Esophagus muscularis mucosa (tissue), 4 donors: ENCODE measurements around the gene MAST4. TPM values are rescaled to one million over a fixed set of nuclear protein-coding genes. Genes with fewer than 3 reads are reported as not detected.

Experiments
- DNase-seq: peaks from one replicate; pipeline ENCODE4 v3.0.0-alpha.2; 2017; ENCODE audit errors: extremely low spot score
- H3K27ac ChIP-seq, 4 donors: fragments of 200-600 bp; sonication (generic); replicated peaks in 1 of 4; 1 replicate in 3 of 4; 2 replicates in 1 of 4; pipeline ENCODE4 v1.5.1; 2016 to 2019; ENCODE audit warnings: mild to moderate bottlenecking in 1 of 4
- H3K27me3 ChIP-seq, 4 donors: fragments of 200-600 bp; sonication (generic); one replicate each; pipeline versions ENCODE4 v1.5.1 to v1.6.0; 2016 to 2019
- H3K36me3 ChIP-seq, 4 donors: fragments of 200-600 bp; sonication (generic); one replicate each; pipeline ENCODE4 v1.5.1; 2016 to 2019
- H3K4me1 ChIP-seq, 4 donors: fragments of 200-600 bp; sonication (generic); one replicate each; pipeline ENCODE4 v1.5.1; 2016 to 2019
- H3K4me3 ChIP-seq, 4 donors: fragments of 200-600 bp; sonication (generic); 1 replicate in 2 of 4; 2 replicates in 2 of 4; pipeline ENCODE4 v1.5.1; 2016 to 2019; ENCODE audit warnings: mild to moderate bottlenecking in 4 of 4, moderate library complexity in 1 of 4
- H3K9me3 ChIP-seq, 4 donors: fragments of 200-600 bp; sonication (generic); 1 replicate in 3 of 4; 2 replicates in 1 of 4; pipeline ENCODE4 v1.5.1; 2016 to 2019
- CTCF ChIP-seq, 3 experiments: fragments of 200-600 bp in 2 of 3; fragments of 450-650 bp in 1 of 3; sonication (generic) in 2 of 3; IDR thresholded peaks; one replicate each; pipeline ENCODE4 v1.5.1; 2017 to 2019; ENCODE audit warnings: antibody characterized with exemption in 3 of 3, mild to moderate bottlenecking in 2 of 3, moderate library complexity in 1 of 3
- EP300 ChIP-seq: sonication (generic); formaldehyde crosslinking; IDR thresholded peaks from one replicate; pipeline ENCODE4 v1.6.1; 2017; ENCODE audit warnings: antibody characterized with exemption
- POLR2A ChIP-seq: fragments of 450-650 bp; IDR thresholded peaks from one replicate; pipeline ENCODE4 v1.6.1; 2017; ENCODE audit warnings: antibody characterized with exemption, moderate library complexity, mild to moderate bottlenecking, low read depth
- POLR2AphosphoS5 ChIP-seq, 2 donors: sonication (generic); formaldehyde crosslinking; IDR thresholded peaks; one replicate each; pipeline ENCODE4 v1.6.1; 2017; ENCODE audit warnings: antibody characterized with exemption in 2 of 2
- WGBS: methylation state at CpG from one replicate; pipeline ENCODE4 v1.1.5; 2018; 5-methylcytosine and 5-hydroxymethylcytosine counted together
- intact Hi-C: fragments of 100-400 bp; cut with DNase I; formaldehyde crosslinking; loops from one replicate; pipeline ENCODE4 v1.15.1; 2023
- total RNA-seq, 4 donors: library from RNA; depleted of rRNA; stranded (reverse); fragments of >200 nt; gene quantifications; one replicate each; pipeline versions ENCODE4 v1.1.0 to v1.2.1, GENCODE V29; 2016

The MAST4 gene
- total RNA-seq, 4 donors from 2014 or later = 26.2 to 39.7 (median 35.8) TPM

DNA sequence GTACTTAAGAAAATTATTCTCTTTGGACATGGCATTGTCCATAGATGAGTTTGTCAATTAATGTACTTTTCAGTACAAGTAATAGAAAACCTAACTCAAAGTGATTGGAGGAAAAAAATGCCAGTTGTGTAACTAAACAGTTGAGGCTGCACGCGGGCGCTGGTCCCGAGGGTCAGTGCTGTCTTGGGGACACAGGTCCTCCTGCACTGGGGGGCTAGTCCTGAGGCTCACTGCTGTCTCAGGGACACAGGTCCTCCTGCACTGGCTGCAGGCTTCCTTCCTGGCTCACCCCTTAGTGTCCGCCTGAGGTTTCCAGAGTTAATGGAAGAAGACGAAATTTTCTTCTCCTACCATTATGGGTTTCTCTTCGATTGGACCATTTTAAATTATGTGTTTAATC, 319.3 kb downstream of the MAST4 start:
- WGBS = 84% methylated on average over 7 of the region's 7 CpGs
- H3K4me1 ChIP-seq = no peaks in the 10 kb centered on the region
- H3K4me3 ChIP-seq = no peak overlapping the region
- TF ChIP-seq EP300 = no peak
- no peak for TF ChIP-seq POLR2A
- TF ChIP-seq CTCF (IDR thresholded peaks at IDR 0.05) = no peak
- no peak for TF ChIP-seq POLR2AphosphoS5 (IDR thresholded peaks at IDR 0.05)
- no peak overlapping the region for H3K27ac ChIP-seq
- no peaks in the 10 kb centered on the region for H3K9me3 ChIP-seq
- no peaks in the 10 kb centered on the region for H3K36me3 ChIP-seq
- no peaks in the 10 kb centered on the region for H3K27me3 ChIP-seq
- DNase-seq = no peak
- intact Hi-C loops = no loop called here

- H3K4me1 ChIP-seq = no peaks in the 10 kb centered on the region
- no peak overlapping the region for H3K27ac ChIP-seq
- H3K9me3 ChIP-seq = no peaks in the 10 kb centered on the region
- no peak for TF ChIP-seq POLR2AphosphoS5 (IDR thresholded peaks at IDR 0.05)
- no peak for TF ChIP-seq POLR2A
- no peak for TF ChIP-seq EP300
- TF ChIP-seq CTCF (IDR thresholded peaks at IDR 0.05) = no peak
- 85% methylated on average over 5 of the region's 5 CpGs for WGBS
- no peaks in the 10 kb centered on the region for H3K27me3 ChIP-seq
- H3K36me3 ChIP-seq = no peaks in the 10 kb centered on the region
- DNase-seq = no peak
- no peak overlapping the region for H3K4me3 ChIP-seq
- intact Hi-C loops = no loop called here
These were observed 326.7 kb downstream of the MAST4 start for GRCh38 chr5:66922881-66923280.

DNA sequence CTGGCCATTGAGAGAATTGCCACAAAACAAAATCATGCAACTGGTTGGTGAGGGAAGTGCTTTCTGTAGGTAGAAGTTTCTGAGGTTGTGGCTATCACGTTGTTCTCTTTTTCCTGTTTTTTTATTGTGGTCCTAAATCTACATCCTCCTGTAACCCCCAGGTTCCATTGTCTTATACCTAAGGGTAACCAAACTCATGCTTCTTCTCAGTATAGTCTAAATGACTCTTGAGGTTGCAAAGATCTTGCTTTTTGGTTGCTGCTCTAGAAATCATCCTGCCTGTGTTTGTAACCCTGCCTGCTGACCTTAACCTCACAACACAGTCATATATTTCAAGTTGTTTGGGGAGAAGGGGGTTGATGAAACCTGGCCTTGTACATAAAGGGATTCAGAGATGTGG, 327.3 kb downstream of the MAST4 start:
- H3K4me3 ChIP-seq = no peak overlapping the region
- no peaks in the 10 kb centered on the region for H3K27me3 ChIP-seq
- 61% methylated on average over 1 of the region's 1 CpG for WGBS
- no peak overlapping the region for H3K27ac ChIP-seq
- no peak for DNase-seq
- intact Hi-C loops = no loop called here
- H3K36me3 ChIP-seq = no peaks in the 10 kb centered on the region
- no peaks in the 10 kb centered on the region for H3K4me1 ChIP-seq
- TF ChIP-seq EP300 = no peak
- no peak for TF ChIP-seq POLR2A
- H3K9me3 ChIP-seq = no peaks in the 10 kb centered on the region

DNA sequence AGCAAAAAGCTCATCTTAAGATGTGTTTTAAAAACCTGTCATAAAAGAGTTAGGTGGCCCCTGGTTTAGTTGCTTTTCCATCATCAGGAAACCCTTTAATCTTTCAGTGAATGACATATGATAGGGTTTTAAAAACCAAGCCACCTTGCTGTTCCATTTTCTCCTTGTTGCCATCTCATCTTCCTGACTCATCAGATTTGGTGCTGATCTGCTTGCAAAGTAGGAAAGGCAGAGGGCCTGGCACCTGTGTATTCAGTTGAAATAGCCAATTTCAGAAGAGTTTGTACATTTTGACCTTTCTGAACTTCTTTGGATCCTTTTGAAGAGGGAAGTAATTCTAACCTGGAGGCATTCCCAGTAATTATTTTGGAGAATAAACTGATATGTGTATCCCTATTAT, 327.7 kb downstream of the MAST4 start:
- TF ChIP-seq EP300 (no peak), CTCF (IDR thresholded peaks at IDR 0.05) (no peak), POLR2AphosphoS5 (IDR thresholded peaks at IDR 0.05) (no peak), POLR2A (no peak)
- no peak for DNase-seq
- Histone ChIP-seq H3K36me3 (no peaks in the 10 kb centered on the region), H3K27ac (no peak overlapping the region), H3K4me3 (no peak overlapping the region), H3K9me3 (no peaks in the 10 kb centered on the region), H3K27me3 (no peaks in the 10 kb centered on the region), H3K4me1 (no peaks in the 10 kb centered on the region)
- intact Hi-C loops = no loop called here

GRCh38 chr5:66927140-66927539, 330.9 kb downstream of the MAST4 start:
- H3K36me3 ChIP-seq = no peaks in the 10 kb centered on the region
- no peak overlapping the region for H3K4me3 ChIP-seq
- H3K27ac ChIP-seq = no peak overlapping the region
- DNase-seq = no peak
- no peaks in the 10 kb centered on the region for H3K4me1 ChIP-seq
- TF ChIP-seq POLR2A (no peak), POLR2AphosphoS5 (IDR thresholded peaks at IDR 0.05) (no peak), EP300 (no peak), CTCF (IDR thresholded peaks at IDR 0.05) (no peak)
- H3K9me3 ChIP-seq = no peaks in the 10 kb centered on the region
- H3K27me3 ChIP-seq = no peaks in the 10 kb centered on the region
- intact Hi-C loops = no loop called here
